T-helper 2 cell treated with Interferon-gamma antibody and Interleukin-4, amounts not matched to agents 5 μg/mL and 100 μg/mL, for 36 hours (primary cell): ENCODE data around the gene NAALADL1.
"Not testable (repeated sequence)": the region's sequence is repeated elsewhere in the genome, so short reads cannot be mapped to it uniquely, and the experiment has no call there.

Experiments
- DNase-seq: peaks from one replicate; pipeline ENCODE4 v3.0.0; 2021; ENCODE audit warnings: low spot score
- H3K27ac Mint-ChIP-seq: one replicate; pipeline ENCODE4 v1.8.0; 2021; ENCODE audit warnings: mild to moderate bottlenecking, mixed read lengths
- H3K27me3 Mint-ChIP-seq: one replicate; pipeline ENCODE4 v1.8.0; 2021; ENCODE audit warnings: low read depth, mixed read lengths
- H3K36me3 Mint-ChIP-seq: one replicate; pipeline ENCODE4 v1.8.0; 2021; ENCODE audit warnings: low read depth, mixed read lengths
- H3K4me1 Mint-ChIP-seq: one replicate; pipeline ENCODE4 v1.8.0; 2021; ENCODE audit warnings: low read depth, mixed read lengths
- H3K4me3 Mint-ChIP-seq: one replicate; pipeline ENCODE4 v1.8.0; 2022; ENCODE audit warnings: mild to moderate bottlenecking, moderate library complexity, mixed read lengths
- H3K9me3 Mint-ChIP-seq: one replicate; pipeline ENCODE4 v1.8.0; 2021; ENCODE audit warnings: mixed read lengths

The NAALADL1 gene

GRCh38 chr11:65023502-65023901, 34.9 kb downstream of the NAALADL1 start:
- peaks cover 16% of the 10 kb centered on the region for H3K4me1 Mint-ChIP-seq
- H3K36me3 Mint-ChIP-seq = peaks cover 18% of the 10 kb centered on the region
- H3K27me3 Mint-ChIP-seq, H3K27ac Mint-ChIP-seq, DNase-seq, H3K4me3 Mint-ChIP-seq, H3K9me3 Mint-ChIP-seq: not testable (repeated sequence)

DNA sequence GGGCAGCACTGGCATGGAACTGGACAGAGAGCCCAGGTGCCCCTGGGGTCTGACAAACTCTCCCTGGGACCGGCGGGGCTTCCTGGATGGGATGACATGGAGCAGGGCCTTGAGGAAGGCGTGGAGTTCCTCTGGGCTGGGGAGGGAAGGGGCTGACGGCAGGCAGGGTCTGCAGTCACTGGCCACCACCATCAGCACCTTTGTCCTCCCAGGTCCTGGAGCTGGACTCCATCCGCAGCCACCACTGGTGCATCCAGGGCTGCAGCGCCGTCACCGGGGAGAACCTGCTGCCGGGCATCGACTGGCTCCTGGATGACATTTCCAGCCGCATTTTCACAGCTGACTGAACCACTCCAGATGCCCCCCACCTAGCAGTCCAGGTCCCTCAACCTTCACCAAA, 36.8 kb downstream of the NAALADL1 start:
- no peak for DNase-seq
- Mint-ChIP-seq H3K4me3 (no peak overlapping the region), H3K4me1 (peaks cover 8% of the 10 kb centered on the region), H3K36me3 (peaks cover 27% of the 10 kb centered on the region), H3K27ac (no peak overlapping the region), H3K9me3 (no peaks in the 10 kb centered on the region), H3K27me3 (no peaks in the 10 kb centered on the region)

DNA sequence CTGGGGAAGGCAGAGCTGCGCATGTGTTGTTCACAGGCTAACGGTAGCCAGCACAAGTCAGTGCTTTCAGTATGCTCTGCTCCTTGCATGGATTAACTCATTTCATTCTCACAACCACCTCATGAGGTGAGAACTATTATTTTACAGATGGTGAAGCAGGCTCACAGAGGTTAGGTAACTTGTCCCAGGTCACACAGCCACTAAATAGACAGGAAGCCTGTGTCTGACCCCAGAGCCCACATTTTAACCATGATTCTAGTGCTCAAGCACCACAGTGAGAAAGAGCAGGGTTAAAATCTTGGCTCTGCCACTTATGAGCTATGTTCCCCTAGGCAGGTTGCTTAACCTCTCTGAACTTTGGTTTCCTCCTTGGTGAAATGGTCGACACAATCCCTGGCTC, 37.4 kb downstream of the NAALADL1 start:
- no peaks in the 10 kb centered on the region for H3K27me3 Mint-ChIP-seq
- H3K27ac Mint-ChIP-seq = no peak overlapping the region
- peaks cover 12% of the 10 kb centered on the region for H3K4me1 Mint-ChIP-seq
- H3K4me3 Mint-ChIP-seq = no peak overlapping the region
- no peak for DNase-seq
- peaks cover 32% of the 10 kb centered on the region for H3K36me3 Mint-ChIP-seq
- H3K9me3 Mint-ChIP-seq = no peaks in the 10 kb centered on the region

GRCh38 chr11:65019824-65020223, 38.5 kb downstream of the NAALADL1 start:
- Mint-ChIP-seq H3K4me3 (no peak overlapping the region), H3K9me3 (no peaks in the 10 kb centered on the region), H3K27ac (peak overlapping the region; percentile 26), H3K27me3 (no peaks in the 10 kb centered on the region), H3K36me3 (peaks cover 36% of the 10 kb centered on the region), H3K4me1 (peaks cover 15% of the 10 kb centered on the region)
- no peak for DNase-seq

DNA sequence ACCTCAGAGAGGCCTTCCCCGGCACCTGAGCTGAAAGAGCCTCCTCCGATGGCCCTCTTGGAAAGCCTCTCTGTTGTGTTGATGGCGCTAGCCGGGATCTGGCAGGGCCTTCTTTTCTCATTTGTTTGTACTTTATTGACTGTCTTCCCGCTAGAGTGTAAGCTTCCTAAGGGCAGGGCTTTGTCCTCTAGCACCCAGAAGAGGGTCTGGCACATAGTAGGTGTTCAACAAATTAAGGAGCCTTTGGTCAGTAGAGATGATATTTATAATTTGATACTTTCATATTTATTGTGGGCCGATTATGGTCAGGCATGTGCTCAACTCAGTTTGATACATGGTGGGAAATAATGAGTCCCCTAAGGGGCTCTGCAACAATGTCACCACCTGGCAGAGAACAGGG, 40.4 kb downstream of the NAALADL1 start:
- H3K4me1 Mint-ChIP-seq = peaks cover 23% of the 10 kb centered on the region
- DNase-seq = no peak
- H3K4me3 Mint-ChIP-seq = no peak overlapping the region
- H3K27me3 Mint-ChIP-seq = no peaks in the 10 kb centered on the region
- no peaks in the 10 kb centered on the region for H3K9me3 Mint-ChIP-seq
- H3K36me3 Mint-ChIP-seq = peaks cover 36% of the 10 kb centered on the region
- H3K27ac Mint-ChIP-seq = no peak overlapping the region

DNA sequence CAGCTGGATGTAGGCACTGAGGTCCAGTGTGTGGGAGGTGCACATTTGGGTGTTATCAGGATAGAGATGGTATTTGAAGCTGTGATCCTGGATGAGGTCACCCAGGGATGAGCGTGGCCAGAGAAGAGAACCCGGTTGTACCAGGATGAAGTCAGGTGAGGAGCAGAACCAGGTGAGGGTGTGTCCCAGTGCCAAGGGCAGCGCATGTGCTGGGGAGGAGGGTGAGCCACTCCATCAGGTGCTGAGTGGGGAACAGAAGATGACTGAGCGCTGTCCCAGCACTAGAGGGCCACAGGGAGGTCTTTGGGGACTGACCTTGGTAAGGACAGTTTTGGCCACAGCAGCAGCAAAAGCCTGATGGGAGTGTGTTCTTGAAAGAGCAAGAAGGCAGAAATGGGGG, 41.6 kb downstream of the NAALADL1 start:
- peak overlapping the region; percentile 32 for H3K27ac Mint-ChIP-seq
- no peaks in the 10 kb centered on the region for H3K9me3 Mint-ChIP-seq

DNA sequence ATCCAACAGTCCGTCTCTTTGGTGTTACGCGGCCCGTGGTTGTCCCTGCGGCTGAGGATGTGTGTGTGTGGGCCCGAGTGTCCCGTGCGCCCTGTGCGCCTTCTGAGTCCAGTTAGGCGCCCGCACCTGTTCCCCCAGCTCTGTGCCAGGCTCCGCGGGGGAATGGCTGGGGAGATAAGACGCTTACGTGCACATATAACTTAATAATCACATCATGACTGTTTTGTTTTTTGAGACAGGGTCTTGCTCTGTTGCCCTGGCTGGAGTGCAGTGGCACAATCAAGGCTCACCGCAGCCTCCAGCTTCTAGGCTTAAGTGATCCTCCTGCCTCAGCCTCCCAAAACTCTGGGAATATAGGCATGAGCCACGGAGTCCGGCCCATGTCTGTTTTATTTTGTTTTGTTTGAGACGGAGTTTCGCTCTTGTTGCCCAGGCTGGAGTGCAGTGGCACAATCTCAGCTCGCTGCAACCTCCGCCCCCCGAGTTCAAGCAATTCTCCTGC, 43.6 kb downstream of the NAALADL1 start:
- Mint-ChIP-seq H3K36me3 (peaks cover 27% of the 10 kb centered on the region), H3K27me3 (no peaks in the 10 kb centered on the region), H3K27ac (peak overlapping the region; percentile 94), H3K4me3 (peak overlapping the region; percentile 91), H3K4me1 (peaks cover 25% of the 10 kb centered on the region), H3K9me3 (no peaks in the 10 kb centered on the region)
- DNase-seq = no peak

More for the DNA sequence above, 41.6 kb downstream of the NAALADL1 start:
- Mint-ChIP-seq H3K36me3 (peaks cover 31% of the 10 kb centered on the region), H3K4me3 (no peak overlapping the region), H3K4me1 (peaks cover 25% of the 10 kb centered on the region), H3K27me3 (no peaks in the 10 kb centered on the region)
- DNase-seq = no peak

DNA sequence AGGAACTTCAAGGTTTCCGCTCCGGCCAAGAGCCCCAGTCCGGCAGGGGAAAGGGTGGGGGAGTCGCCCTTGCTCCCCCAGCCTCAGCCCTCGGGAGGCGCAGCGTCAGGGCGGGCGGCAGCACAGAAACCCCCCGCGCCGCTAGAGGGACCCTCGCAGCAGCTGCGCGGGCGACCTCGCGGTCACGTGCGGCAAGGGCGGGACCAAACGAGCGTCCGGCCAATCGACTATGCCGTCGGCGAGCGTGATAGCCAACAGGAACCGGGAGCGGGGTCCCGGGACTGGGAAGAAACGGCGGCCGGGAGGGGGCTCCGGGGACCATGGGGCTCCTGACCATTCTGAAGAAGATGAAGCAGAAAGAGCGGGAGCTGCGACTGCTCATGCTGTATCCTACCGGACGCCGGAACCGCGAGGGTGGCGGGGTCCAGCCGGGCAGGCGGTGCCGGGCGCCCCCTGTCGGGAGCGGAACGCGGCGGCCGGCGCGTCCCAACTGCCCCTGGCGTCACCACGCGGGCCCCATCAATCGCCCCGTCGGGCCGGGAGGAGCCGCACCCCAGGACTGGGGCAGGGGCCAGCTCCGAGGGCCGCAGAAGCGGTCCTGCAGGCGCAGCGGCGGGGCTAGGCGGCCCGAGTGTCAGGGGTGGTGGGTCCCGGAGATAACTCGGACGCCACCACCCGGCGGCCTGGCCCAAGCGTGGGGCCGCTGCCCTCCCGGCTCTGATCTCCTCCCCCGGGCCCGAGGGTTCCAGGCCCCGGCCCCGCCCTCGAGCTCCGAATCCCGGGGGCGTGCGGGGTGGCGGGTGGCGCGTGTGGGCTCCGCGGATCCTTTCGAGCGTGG, 44.2 kb downstream of the NAALADL1 start, which contains the start of gene ARL2:
Gene ARL2, plus strand, starts transcription at position 273 of the 838 bp plus-strand sequence. Its CDS starts 48 bp downstream, at position 321.
- no peaks in the 10 kb centered on the region for H3K27me3 Mint-ChIP-seq
- peak within 1 kb of the TSS; percentile 93 for H3K4me3 Mint-ChIP-seq
- peak; percentile 87 for DNase-seq
- H3K9me3 Mint-ChIP-seq = no peaks in the 10 kb centered on the region
- peaks cover 25% of the 10 kb centered on the region for H3K4me1 Mint-ChIP-seq
- peaks cover 24% of the 10 kb centered on the region for H3K36me3 Mint-ChIP-seq
- H3K27ac Mint-ChIP-seq = peak within 1 kb of the TSS; percentile 99

DNA sequence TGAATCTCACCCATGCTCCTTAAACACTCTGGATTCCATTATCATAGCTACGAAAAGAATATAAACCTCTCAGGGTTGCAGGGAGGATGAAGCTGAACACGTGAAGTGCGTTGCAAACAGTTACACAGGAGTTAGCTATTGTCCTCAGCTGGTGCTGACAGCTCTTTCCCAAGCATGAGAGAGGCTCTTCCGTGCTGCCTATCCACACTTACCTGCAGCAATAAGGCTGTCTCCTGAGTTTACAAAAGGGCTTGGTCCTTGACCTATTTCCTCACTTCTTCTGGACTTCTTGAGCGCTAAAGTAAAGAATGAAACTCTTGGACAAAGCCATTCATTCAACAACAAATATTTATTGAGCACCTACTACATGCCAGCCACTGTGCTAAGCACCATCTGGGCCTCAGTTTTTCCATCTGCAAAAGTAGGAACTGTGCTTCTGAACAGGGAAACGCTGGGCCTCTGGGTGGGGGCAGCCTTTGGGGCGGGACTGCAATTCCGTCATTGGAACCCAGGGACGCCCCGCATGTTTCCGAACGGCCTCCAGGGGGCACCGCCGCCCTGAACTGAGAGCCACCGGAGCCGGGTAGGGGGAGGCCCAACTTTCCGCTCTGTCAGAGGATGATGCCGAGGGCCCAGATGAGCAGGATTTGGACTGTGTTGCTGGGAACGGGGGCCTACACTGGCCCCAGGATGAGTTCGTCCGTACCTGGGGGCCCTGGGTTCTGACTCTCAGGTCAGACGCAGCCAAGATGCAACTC, 45.0 kb downstream of the NAALADL1 start:
- Mint-ChIP-seq H3K9me3 (no peaks in the 10 kb centered on the region), H3K27ac (peak overlapping the region; percentile 99)

GRCh38 chr11:65008873-65009272, 49.5 kb downstream of the NAALADL1 start:
- Mint-ChIP-seq H3K36me3 (no peaks in the 10 kb centered on the region), H3K9me3 (no peaks in the 10 kb centered on the region), H3K4me3 (no peak overlapping the region), H3K4me1 (peaks cover 7% of the 10 kb centered on the region), H3K27ac (no peak overlapping the region), H3K27me3 (no peaks in the 10 kb centered on the region)
- DNase-seq = no peak

More for the DNA sequence above, 45.0 kb downstream of the NAALADL1 start:
- Mint-ChIP-seq H3K36me3 (peaks cover 21% of the 10 kb centered on the region), H3K4me3 (peak overlapping the region; percentile 93), H3K4me1 (peaks cover 25% of the 10 kb centered on the region), H3K27me3 (no peaks in the 10 kb centered on the region)
- peak; percentile 90 for DNase-seq

GRCh38 chr11:65008016-65008415, 50.3 kb downstream of the NAALADL1 start:
- H3K4me1 Mint-ChIP-seq = peaks cover 3% of the 10 kb centered on the region
- H3K36me3 Mint-ChIP-seq = no peaks in the 10 kb centered on the region
- DNase-seq = no peak
- no peaks in the 10 kb centered on the region for H3K27me3 Mint-ChIP-seq
- no peaks in the 10 kb centered on the region for H3K9me3 Mint-ChIP-seq
- H3K27ac Mint-ChIP-seq = no peak overlapping the region
- no peak overlapping the region for H3K4me3 Mint-ChIP-seq

DNA sequence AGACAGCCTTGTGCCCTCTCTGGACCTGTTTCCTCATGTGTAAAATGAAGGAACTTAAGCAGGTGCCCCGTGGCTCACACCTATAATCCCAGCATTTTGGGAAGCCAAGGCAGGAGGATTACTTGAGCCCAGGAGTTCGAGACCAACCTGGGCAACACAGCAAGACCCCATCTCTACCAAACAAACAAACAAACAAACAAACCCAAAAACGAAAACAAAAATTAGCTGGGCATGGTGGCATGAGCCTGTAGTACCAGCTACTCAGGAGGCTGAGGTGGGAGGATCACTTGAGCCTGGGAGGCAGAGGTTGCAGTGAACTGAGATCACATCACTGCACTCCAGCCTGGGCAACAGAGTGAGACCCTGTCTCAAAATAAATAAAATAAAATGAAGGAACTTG, 54.4 kb downstream of the NAALADL1 start:
- H3K4me1 Mint-ChIP-seq, H3K27ac Mint-ChIP-seq: not testable (repeated sequence)

DNA sequence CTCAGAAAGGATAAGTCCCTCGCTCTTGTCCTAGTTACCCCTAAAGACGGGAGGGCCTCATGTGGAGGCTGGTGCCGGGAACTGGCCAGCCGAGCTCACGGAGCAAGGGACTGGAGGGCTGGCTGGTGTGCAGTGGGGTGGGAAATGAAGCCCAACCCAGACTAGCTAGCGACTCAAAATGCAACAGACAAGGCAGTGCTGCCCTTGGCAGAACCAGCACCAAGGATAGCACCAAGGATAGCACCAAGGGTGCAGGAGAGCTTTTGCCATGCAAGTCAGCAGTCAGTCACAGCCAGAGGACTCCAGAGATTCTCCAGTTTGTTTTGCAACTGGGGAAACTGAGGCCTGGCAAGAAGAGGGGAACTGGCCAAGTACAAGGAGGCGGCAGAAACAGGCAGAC, 55.1 kb downstream of the NAALADL1 start:
- peaks cover 7% of the 10 kb centered on the region for H3K4me1 Mint-ChIP-seq

More for the DNA sequence above, 54.4 kb downstream of the NAALADL1 start:
- not testable (repeated sequence) for H3K4me3 Mint-ChIP-seq, H3K27me3 Mint-ChIP-seq, H3K9me3 Mint-ChIP-seq, DNase-seq, H3K36me3 Mint-ChIP-seq

DNA sequence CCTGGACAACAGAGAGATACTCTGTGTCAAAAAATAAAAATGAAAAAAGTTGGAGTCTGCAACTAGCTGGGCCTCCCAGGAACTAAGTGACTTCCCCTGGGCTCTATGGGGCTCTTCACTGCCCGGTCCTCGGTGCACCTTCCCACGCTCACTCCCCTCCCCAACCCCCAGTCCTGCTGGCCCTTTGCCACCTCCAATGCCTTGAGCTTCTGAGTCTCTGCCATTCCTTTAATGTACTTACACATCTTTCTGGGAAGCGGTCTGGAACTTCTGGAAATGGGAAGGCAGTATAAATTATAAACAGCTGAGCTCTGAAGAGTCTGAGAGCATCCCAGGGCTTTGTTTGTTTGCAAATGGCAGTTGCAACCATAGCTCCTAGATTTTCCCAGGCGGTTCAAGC, 55.6 kb downstream of the NAALADL1 start:
- DNase-seq = no peak
- no peak overlapping the region for H3K27ac Mint-ChIP-seq
- H3K9me3 Mint-ChIP-seq = no peaks in the 10 kb centered on the region
- no peak overlapping the region for H3K4me3 Mint-ChIP-seq
- H3K4me1 Mint-ChIP-seq = peaks cover 10% of the 10 kb centered on the region
- H3K36me3 Mint-ChIP-seq = no peaks in the 10 kb centered on the region
- no peaks in the 10 kb centered on the region for H3K27me3 Mint-ChIP-seq

More for the DNA sequence above, 55.1 kb downstream of the NAALADL1 start:
- no peak for DNase-seq
- no peaks in the 10 kb centered on the region for H3K36me3 Mint-ChIP-seq
- H3K9me3 Mint-ChIP-seq = no peaks in the 10 kb centered on the region
- no peaks in the 10 kb centered on the region for H3K27me3 Mint-ChIP-seq
- no peak overlapping the region for H3K4me3 Mint-ChIP-seq
- H3K27ac Mint-ChIP-seq = no peak overlapping the region
